HG02943 (cell line): Measurements from ENCODE around the gene ABCC6.
"Not testable (repeated sequence)": the region's sequence is repeated elsewhere in the genome, so short reads cannot be mapped to it uniquely, and the experiment has no call there.

Experiments used
- ATAC-seq: cut with Tn5 transposase; IDR thresholded peaks from one replicate; pipeline ENCODE4 v1.9.1; 2021; ENCODE audit warnings: mild to moderate bottlenecking, low read depth, moderate library complexity; ENCODE audit not compliant: unreplicated experiment

ABCC6 gene

GRCh38 chr16:16222850-16223661 lies at the start of gene ABCC6:
TSS of gene ABCC6 (minus strand) at chr16:16223494. CDS start at chr16:16223434, 60 bp downstream.
- ATAC-seq: not testable (repeated sequence)

DNA sequence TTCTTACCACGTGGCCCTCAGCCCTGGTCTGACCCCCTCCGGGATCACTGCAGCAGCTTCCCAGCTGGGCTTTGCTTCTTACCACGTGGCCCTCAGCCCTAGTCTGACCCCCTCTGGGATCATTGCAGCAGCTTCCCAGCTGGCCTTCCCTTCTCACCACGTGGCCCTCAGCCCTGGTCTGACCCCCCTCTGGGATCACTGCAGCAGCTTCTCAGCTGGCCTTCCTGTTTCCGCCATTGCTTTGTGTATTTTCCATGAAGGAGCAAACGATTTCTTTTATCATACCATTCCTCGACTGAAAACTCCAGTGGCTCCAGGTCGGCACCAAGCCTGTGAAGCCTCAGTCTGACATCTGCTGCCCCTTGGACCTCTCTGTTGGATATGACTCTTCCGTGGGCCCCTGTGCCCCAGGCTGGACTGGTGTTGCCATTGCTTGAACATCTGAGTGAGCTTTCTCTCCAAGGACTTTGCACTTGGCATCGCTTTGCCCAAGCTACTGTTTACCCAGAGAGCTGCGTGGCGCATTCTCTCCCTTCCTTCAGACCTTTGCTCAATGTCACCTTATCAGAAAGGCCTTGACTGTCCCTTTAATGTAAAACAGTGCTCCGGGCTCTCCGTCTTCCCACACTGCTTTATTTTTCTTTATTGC lies 49.4 kb upstream of the ABCC6 start:
- not testable (repeated sequence) for ATAC-seq

GRCh38 chr16:16271658-16272057 lies 48.4 kb upstream of the ABCC6 start:
- ATAC-seq: not testable (repeated sequence)

- not testable (repeated sequence) for ATAC-seq
These were observed 45.0 kb upstream of the ABCC6 start for GRCh38 chr16:16268185-16268808.

GRCh38 chr16:16267708-16268107 lies 44.4 kb upstream of the ABCC6 start:
- ATAC-seq: not testable (repeated sequence)

- not testable (repeated sequence) for ATAC-seq
These were observed 41.8 kb upstream of the ABCC6 start for GRCh38 chr16:16265044-16265443.

DNA sequence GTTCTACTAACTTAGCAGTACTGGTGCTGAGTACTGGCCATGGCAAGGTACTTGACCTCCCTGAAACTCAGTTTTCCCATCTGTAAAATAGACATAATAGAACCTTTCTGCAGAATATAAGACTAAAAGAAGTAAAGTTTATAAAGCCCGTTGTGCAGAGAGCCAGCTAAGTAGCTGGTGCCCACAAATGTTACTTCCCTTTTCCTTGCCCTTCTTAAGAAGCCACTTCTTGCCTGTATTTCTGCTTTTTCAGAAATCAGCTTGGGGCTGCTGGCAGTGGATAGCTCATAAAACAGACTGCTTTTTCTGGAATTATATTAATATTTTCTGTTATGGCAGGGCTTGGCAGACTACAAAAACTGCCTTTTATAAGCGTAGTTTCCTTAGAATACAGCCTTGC lies 40.7 kb upstream of the ABCC6 start:
- ATAC-seq: not testable (repeated sequence)

GRCh38 chr16:16262954-16263555 lies 39.8 kb upstream of the ABCC6 start:
- ATAC-seq: not testable (repeated sequence)

DNA sequence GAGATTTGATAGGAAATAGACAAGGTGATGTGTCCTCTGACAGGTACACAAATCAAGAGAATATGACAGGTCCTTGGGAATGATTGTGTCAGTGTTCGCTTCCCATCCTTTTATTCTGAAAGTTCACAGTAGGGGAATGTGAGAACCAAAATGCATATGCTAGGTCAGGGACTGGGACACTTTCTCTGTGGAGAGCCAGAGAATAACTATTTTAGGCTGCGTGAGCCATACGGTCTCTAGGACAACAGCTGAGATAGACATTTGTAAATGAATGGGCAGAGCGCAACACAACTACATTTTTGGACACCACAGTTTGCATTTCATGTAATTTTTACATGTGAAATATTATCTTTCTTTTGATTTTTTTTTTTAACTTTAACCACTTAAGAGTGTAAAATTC lies 36.7 kb upstream of the ABCC6 start:
- ATAC-seq: not testable (repeated sequence)

DNA sequence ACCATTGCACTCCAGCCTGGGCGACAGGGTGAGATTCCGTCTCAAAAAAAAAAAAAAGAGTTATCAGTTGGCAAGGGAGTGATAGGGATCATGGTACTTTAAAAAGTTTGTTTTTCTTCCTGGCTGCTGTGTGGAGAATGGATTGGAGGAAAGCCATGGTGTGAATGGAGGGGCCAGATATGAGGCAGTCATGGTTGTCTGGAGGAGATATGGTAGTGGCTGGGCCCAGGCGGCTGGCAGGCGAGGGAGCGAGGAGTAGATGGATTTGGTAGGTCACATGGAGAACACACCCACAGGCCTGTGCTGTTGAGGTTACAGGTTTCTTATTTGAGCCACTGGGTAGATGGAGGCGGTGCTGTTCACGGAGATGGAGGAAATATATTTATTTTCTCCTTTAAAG lies 35.5 kb upstream of the ABCC6 start:
- ATAC-seq: not testable (repeated sequence)

DNA sequence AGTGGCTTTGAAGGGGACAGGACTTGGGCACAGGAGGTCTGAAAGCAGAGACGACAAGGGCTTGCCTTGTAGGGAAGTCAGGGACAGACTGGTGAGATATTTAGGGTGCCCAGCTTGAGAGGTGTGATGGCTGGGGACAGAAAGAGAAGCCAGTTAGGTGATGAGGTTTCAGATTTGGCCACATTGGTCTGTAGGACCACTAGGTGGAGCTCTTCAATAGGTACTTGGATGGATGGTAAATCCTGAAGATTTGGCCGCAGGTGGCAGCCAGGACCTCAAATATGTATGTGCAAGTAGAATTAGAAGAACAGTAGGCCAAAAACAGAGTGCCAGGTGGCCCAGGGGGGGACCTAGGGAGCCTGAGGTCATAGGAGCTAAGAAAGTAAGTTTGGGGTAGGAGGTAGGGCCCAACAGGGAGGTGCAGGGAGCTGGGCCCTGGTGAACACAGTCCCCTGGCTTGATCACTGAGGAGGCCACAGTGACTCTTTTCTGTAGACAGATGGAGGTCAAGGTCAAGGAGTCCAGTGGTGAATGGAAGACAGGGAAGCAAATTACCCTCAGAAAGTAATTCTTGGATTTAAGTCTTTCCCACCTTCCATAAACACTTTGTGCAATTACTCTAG lies 34.1 kb upstream of the ABCC6 start:
- not testable (repeated sequence) for ATAC-seq

GRCh38 chr16:16252377-16252776 lies 29.1 kb upstream of the ABCC6 start:
- not testable (repeated sequence) for ATAC-seq

DNA sequence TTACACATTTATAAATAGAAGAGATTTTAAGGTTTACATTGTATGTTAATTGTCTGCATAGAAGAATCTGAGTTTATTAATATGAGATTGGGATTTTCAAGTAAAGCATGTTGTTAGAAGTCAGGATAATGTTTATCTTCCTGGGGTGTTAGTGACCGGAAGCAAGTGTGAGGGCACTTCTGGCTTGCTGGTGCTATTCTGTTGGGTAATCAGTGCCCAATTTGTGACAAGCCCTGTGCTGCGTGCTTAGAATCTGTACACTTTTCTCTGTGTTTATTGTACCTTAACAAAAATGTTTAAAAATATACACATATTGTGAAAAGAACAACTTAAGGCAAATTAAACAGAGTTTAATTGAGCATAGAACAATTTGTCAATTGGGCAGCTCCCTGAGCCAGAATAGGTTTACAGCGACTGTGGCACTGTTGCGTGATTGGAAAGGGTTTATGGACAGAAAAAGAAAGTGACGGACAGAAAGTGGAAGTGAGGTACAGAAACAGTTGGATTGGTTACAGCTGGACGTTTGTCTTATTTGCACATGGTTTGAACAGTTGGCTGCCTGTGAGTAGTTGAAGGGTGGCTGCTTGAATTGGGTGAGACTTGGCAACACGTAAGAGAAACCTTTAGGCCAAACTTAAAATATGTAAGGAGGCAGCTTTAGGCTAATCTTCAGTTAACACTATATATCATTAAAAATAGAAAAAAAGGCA lies 26.5 kb upstream of the ABCC6 start:
- not testable (repeated sequence) for ATAC-seq

DNA sequence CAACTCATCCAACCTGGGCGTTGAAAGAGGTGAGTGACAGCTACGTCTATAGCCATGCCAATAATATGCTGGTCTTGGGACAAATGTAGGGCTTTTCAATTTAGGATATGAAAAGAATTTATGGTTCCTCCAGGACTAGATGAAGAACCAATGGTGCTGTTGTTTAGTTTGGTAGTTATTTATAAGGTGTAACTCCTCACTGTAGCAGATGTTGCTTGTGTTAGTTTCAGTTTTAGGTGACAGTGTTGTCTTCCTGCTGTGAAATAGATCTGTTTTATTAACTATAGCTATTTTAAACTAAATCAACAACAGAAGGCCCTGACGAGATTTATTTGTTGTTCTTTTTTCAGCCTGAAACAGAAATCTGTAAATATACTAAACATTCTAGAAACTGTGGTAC lies 24.1 kb upstream of the ABCC6 start:
- not testable (repeated sequence) for ATAC-seq

DNA sequence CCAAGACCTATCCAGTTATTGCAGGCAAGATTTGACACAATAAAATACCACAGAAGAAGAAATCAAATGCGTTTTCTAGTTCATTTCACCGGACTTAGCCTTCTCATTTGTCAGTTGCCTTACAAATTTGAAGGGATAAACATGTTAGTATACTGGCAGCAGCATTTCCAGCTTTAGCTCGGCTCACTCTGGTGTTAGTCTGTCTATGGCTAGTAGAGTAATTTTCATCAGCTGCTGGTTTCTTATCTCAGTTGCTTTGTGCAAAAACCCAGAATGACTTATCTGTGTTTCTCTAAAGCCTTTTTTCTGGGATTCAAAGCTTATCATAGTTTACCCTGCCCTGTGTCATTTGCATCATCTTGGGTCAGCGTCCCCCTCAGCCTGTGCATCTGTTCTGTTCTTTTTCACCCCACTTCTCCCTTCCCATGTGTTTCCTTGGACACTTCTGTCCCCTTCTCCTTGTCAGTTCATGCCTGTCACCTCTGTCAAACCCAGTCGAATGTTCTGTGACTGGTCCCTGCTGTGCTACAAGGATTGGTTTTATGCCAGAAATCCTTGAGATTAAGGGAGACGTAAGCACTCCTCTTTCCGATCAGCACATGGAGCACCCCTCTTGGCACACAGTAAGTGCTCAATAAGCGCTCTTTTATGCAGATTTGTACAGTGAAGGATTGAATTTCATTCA lies 23.4 kb upstream of the ABCC6 start:
- ATAC-seq: not testable (repeated sequence)

DNA sequence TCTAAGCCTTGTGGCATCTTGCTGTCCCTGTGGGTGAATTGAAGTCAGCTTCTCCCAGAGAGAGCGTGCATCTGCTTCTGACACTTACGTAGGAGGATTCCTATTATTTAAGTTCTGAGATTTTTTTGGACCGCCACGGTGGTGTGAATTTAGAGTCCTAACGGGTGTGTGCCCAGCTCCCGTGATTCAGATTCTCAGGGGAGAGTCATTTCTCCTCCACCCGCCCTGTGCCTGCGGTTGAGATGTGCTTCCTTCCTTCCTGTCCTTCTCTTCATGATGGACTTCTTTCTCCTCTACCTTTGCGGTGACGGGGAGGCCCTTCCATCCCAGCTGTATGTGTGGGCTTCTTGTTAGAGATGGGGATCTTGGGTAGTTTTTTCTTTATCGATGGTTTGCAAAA lies 20.6 kb upstream of the ABCC6 start:
- ATAC-seq: not testable (repeated sequence)

GRCh38 chr16:16240667-16241066 lies 17.4 kb upstream of the ABCC6 start:
- not testable (repeated sequence) for ATAC-seq

GRCh38 chr16:16237738-16238137 lies 14.4 kb upstream of the ABCC6 start:
- not testable (repeated sequence) for ATAC-seq

DNA sequence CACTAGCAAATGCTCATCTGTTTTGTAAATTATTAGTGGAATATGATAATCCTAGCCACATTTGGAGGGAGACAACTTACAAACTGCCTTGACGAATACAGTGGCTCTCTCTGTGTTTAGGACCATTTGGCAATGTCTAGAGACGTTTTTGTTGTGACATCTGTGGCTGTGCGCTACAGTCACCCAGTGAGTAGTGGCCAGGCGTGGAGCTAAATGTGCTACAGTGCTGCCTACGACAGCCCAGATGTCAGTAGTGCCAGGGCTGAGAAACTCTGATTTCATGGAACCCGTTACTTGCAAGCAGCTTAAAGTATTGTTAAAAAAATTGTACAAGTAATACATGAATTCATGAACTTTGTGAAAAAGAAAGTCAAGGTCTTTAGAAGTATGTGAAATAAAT lies 13.8 kb upstream of the ABCC6 start:
- ATAC-seq: not testable (repeated sequence)
